Stimulated activated CD4-positive, alpha-beta T cell treated with anti-CD3 and anti-CD28 coated beads, Interleukin-12 subunit alpha, Interleukin-12 subunit beta, amount 100 ng/mL, for 48 hours (primary cell): ENCODE measurements around the gene HNF4A.
"Not testable (repeated sequence)": the region's sequence is repeated elsewhere in the genome, so short reads cannot be mapped to it uniquely, and the experiment has no call there.

ENCODE experiments used
- DNase-seq, 3 donors: peaks; one replicate each; pipeline ENCODE4 v3.0.0-alpha.2; 2020; ENCODE audit warnings: low read depth in 2 of 3, low spot score in 1 of 3

HNF4A gene

GRCh38 chr20:44467289-44467883 lies 111.9 kb downstream of the HNF4A start:
- DNase-seq, result no peak

- no peak for DNase-seq
Observed at GRCh38 chr20:44468044-44468782, 112.7 kb downstream of the HNF4A start.

DNA sequence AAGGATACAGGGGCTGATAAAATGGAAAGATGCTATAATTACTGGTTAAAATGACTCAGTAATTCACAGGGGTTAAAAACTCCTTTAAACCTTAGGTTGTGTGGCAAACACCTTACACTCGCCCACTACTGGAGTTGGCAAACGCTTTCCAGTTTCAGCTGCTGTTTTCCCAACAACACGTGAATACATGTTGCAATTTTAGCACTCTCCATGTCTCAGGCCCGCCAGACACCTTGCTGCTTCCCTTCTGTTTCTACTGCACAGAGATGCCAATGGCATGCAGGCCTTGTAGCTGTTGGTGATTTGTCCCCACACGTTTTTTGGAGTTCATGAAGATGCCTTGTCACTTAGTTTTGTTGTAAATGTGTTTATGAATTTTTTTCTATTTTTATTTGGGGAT lies 114.8 kb downstream of the HNF4A start:
- DNase-seq, result no peak

GRCh38 chr20:44471481-44471882 lies 116.0 kb downstream of the HNF4A start:
- DNase-seq, result no peak

- not testable (repeated sequence) for DNase-seq
Observed at GRCh38 chr20:44472283-44472682, 116.8 kb downstream of the HNF4A start.

GRCh38 chr20:44475372-44475693 lies 119.8 kb downstream of the HNF4A start:
- no peak for DNase-seq

DNA sequence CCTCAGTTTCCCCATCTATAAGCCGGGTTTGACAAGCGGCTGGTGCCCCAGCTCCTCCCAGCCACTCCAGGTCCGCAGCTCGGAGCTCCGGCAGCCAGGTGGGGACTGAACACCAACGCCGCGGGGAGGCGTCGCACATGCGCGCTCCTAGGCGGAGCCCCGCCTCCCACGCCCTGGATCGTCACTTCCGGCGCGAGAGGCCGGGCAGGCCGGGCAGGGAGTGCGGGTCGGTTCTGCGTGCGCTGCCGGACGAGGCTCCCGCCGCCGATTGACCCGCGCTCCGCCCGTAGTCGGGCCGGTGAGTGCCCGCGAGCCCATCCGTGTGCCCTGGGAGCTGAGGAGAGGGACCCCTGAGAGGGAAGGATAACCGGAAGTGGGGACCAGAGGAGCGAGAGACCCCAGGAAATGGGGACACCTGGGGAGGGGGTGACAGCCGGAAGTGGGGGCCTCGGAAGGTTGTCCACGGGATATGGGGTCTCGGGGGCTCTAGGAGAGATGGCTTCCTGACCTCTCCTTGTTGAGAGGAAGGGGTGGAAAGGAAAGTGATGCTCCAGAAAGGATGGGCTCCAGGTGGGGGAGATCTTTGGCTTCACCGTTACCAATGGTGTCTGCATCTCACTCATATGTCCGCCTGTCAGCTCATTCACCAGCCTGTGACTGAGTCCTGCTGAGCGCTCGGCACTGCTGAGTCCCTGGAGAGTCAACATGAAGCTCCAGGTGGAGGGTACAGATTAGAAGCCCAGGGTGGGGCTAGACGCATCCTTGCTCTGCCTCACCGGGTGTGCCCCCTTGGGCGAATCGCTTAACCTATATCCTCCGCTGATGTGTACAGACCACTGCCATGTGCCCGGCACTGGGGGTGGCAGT lies 120.4 kb downstream of the HNF4A start, which contains the start of gene TTPAL:
Gene TTPAL, plus strand, starts transcription at position 181 of the 867 bp plus-strand sequence. CDS start 4,126 bp downstream, outside the sequence.
- DNase-seq, result peak; percentile 82 to 87 (median 87)

- no peak for DNase-seq
Observed at GRCh38 chr20:44477151-44477550, 121.7 kb downstream of the HNF4A start.

- DNase-seq, result no peak
Observed at GRCh38 chr20:44478206-44478605, 122.7 kb downstream of the HNF4A start.

- DNase-seq, result no peak
Observed at GRCh38 chr20:44479643-44480042, 124.1 kb downstream of the HNF4A start.

GRCh38 chr20:44480097-44480496 lies 124.6 kb downstream of the HNF4A start:
- DNase-seq, result no peak

DNA sequence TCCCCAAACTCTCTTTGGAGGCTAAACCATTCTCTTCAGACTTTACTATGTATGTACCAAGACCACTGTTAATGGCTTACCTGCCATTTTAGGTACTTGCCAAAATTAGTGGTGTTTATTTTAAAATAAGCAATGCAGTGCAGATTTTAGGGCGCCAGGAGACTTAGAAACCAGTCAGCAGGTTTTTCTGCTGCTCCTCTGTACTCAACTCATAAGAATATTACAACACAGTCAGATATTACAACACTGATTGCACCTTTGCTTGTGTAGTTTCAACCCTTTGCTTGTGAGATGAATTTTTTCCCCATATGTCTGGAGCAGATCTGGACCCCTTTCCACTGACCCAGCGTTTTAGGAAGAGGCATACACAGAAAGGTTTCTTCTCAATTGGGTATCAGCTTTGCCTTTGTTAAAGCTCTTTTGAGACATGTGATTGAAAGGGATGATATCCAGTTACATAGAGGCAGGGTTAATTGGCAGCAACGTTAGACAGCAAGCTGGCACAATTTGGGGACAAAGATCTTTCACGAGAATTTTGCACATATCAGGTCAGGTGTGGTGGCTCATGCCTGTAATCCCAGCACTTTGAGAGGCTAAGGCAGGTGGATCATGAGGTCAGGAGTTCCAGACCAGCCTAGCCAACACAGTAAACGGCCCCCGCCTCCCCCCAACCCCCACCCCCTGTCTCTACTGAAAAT lies 126.4 kb downstream of the HNF4A start:
- DNase-seq, result no peak

DNA sequence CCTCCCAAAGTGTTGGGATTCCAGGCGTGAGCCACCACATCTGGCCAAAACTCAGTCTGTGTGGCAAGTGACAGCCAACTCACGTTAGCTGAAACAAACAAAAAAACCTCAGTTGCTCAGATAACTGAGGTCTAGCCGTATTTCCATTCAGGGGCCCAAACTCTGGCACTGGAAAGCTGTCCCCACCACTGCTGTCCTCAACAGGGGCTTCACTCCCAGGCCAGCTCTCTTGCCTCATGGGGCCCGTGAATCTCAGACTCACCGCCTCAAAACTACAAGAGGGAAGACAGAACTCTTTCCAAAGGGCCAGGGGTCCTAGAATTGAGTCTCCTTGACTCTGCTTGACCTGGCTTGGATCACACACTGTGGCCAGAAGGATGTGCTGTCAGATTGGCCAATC lies 127.6 kb downstream of the HNF4A start:
- no peak for DNase-seq
